Upper lobe of left lung (tissue), 4 donors: ENCODE data around the gene RBM19.

Source experiments
- EP300 ChIP-seq, 4 donors: sonication (generic); formaldehyde crosslinking; IDR thresholded peaks; one replicate each; pipeline ENCODE4 v1.5.1; 2017; ENCODE audit warnings: antibody characterized with exemption in 4 of 4, control low read depth in 2 of 4
- POLR2A ChIP-seq, 4 donors: fragments of 450-650 bp; IDR thresholded peaks; one replicate each; pipeline ENCODE4 v1.5.1; 2016 to 2017; ENCODE audit warnings: antibody characterized with exemption in 4 of 4, mild to moderate bottlenecking in 2 of 4
- POLR2AphosphoS5 ChIP-seq, 2 donors: sonication (generic); formaldehyde crosslinking; IDR thresholded peaks; one replicate each; pipeline ENCODE4 v1.5.1; 2017; ENCODE audit warnings: antibody characterized with exemption in 2 of 2
- TF ChIP-seq, protein P1 (sequence below), 6 experiments: fragments of 450-650 bp in 4 of 6; fragments of 200-600 bp in 2 of 6; sonication (generic) in 2 of 6; IDR thresholded peaks; one replicate each; pipeline ENCODE4 v1.5.1; 2016 to 2019; ENCODE audit warnings: antibody characterized with exemption in 6 of 6

DNA sequence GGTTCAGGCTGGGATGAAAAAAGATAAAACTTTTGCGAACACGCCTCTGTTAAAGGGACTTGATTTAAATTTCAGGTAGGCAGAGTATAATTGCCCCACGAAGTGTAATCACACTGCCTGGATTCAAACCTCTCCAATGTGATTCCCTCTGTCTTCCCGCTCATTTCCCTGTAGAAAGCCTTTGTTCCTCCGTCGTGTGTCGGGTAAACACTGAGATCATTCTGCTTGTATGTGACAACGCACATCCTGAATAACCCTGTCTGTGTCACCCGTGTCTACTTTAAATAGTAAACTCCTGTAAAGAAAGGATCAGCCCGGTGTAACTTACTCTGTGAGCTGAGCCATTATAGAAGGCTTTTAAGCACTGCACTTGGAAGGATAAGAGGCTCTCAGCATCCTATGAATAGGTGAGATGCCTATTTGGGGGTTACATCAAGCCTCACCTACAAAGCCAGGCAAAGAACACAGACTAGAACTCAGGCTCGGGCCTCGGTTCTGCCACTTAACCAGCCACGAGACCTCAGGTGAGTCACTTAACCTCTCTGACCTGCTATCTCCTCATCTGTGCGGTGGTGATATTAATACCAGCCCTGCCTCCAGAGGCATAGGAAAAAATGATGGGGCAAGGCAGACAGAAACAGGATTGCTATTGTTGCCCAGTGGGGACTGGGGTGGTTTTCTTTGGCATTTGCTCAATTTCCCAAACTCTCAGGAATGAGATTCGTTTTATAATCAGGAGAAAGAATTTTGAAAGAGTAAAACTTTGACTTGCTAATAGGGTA is 74.2 kb downstream of the RBM19 start:
- TF ChIP-seq POLR2AphosphoS5 (IDR thresholded peaks at IDR 0.05): no peak
- TF ChIP-seq, protein P1, sequence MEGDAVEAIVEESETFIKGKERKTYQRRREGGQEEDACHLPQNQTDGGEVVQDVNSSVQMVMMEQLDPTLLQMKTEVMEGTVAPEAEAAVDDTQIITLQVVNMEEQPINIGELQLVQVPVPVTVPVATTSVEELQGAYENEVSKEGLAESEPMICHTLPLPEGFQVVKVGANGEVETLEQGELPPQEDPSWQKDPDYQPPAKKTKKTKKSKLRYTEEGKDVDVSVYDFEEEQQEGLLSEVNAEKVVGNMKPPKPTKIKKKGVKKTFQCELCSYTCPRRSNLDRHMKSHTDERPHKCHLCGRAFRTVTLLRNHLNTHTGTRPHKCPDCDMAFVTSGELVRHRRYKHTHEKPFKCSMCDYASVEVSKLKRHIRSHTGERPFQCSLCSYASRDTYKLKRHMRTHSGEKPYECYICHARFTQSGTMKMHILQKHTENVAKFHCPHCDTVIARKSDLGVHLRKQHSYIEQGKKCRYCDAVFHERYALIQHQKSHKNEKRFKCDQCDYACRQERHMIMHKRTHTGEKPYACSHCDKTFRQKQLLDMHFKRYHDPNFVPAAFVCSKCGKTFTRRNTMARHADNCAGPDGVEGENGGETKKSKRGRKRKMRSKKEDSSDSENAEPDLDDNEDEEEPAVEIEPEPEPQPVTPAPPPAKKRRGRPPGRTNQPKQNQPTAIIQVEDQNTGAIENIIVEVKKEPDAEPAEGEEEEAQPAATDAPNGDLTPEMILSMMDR (IDR thresholded peaks at IDR 0.05): no peak
- TF ChIP-seq POLR2A (IDR thresholded peaks at IDR 0.05): no peak
- no peak for TF ChIP-seq EP300 (IDR thresholded peaks at IDR 0.05)
